HK-2 (cell line): ENCODE data around the gene BCL11A.

Experiments used
- DNase-seq: peaks from one replicate; pipeline ENCODE4 v3.0.0-alpha.2; 2018; ENCODE audit not compliant: unreplicated experiment

The BCL11A gene

GRCh38 chr2:60486067-60486466 is 67.4 kb downstream of the BCL11A start:
- DNase-seq: no peak

- DNase-seq: no peak
Measured at GRCh38 chr2:60485550-60485949, 67.9 kb downstream of the BCL11A start.

- DNase-seq: no peak
Measured at GRCh38 chr2:60485055-60485454, 68.4 kb downstream of the BCL11A start.

- DNase-seq: no peak
Measured at GRCh38 chr2:60484133-60484645, 69.3 kb downstream of the BCL11A start.

- no peak for DNase-seq
Measured at GRCh38 chr2:60483401-60483800, 70.1 kb downstream of the BCL11A start.

GRCh38 chr2:60482222-60482621 is 71.2 kb downstream of the BCL11A start:
- DNase-seq: no peak

- no peak for DNase-seq
Measured at GRCh38 chr2:60481257-60481656, 72.2 kb downstream of the BCL11A start.

GRCh38 chr2:60480089-60480773 is 73.2 kb downstream of the BCL11A start:
- DNase-seq: no peak

GRCh38 chr2:60479226-60480088 is 74.0 kb downstream of the BCL11A start:
- DNase-seq: no peak

GRCh38 chr2:60478660-60479059 is 74.8 kb downstream of the BCL11A start:
- DNase-seq: no peak

- DNase-seq: no peak
Measured at GRCh38 chr2:60476206-60476954, 77.1 kb downstream of the BCL11A start.

GRCh38 chr2:60475123-60475830 is 78.2 kb downstream of the BCL11A start:
- DNase-seq: no peak

GRCh38 chr2:60474301-60474700 is 79.2 kb downstream of the BCL11A start:
- no peak for DNase-seq

- no peak for DNase-seq
Measured at GRCh38 chr2:60473546-60473945, 79.9 kb downstream of the BCL11A start.

- DNase-seq: no peak
Measured at GRCh38 chr2:60472663-60473289, 80.7 kb downstream of the BCL11A start.

- no peak for DNase-seq
Measured at GRCh38 chr2:60472041-60472440, 81.4 kb downstream of the BCL11A start.

GRCh38 chr2:60470340-60470739 is 83.1 kb downstream of the BCL11A start:
- no peak for DNase-seq

- DNase-seq: no peak
Measured at GRCh38 chr2:60469536-60470317, 83.7 kb downstream of the BCL11A start.

GRCh38 chr2:60468382-60469085 is 84.9 kb downstream of the BCL11A start:
- no peak for DNase-seq
